Measurements from ENCODE around the gene OXSM. TPM values are rescaled to one million over a fixed set of nuclear protein-coding genes. Genes with fewer than 3 reads are reported as not detected.

The OXSM gene
- total RNA-seq, 6 donors from 2014 or later, result 4.2 to 9.1 (median 7.8) TPM

- Histone ChIP-seq H3K36me3 (peaks cover 0 to 21% (median 10%) of the 10 kb centered on the region in 4 donors), H3K27me3 (no peaks in the 10 kb centered on the region), H3K4me1 (peaks cover 9 to 16% (median 13%) of the 10 kb centered on the region in 4 donors), H3K27ac (no peak overlapping the region), H3K4me3 (no peak overlapping the region), H3K9me3 (peaks cover 0 to 5% (median 0%) of the 10 kb centered on the region in 4 donors)
- TF ChIP-seq EP300 (IDR thresholded peaks at IDR 0.05) (no peak), POLR2A (IDR thresholded peaks at IDR 0.05) (no peak), CTCF (IDR thresholded peaks at IDR 0.05) (no peak), POLR2AphosphoS5 (IDR thresholded peaks at IDR 0.05) (no peak)
- DNase-seq (no peak), ATAC-seq (ENCODE audit: low FRiP score in 2 of 2) (no peak)
- 77 to 82% methylated on average over 11 of the region's 11 CpGs for WGBS, 2 donors
These were observed 8.6 kb upstream of the OXSM start for GRCh38 chr3:25781145-25781757.

- H3K27ac ChIP-seq, result peak overlapping the region in 1 of 4 donors; percentile 98
- TF ChIP-seq POLR2A (IDR thresholded peaks at IDR 0.05) (no peak), CTCF (IDR thresholded peaks at IDR 0.05) (no peak), EP300 (IDR thresholded peaks at IDR 0.05) (no peak), POLR2AphosphoS5 (IDR thresholded peaks at IDR 0.05) (no peak)
These were observed 7.9 kb upstream of the OXSM start for GRCh38 chr3:25781758-25782594.

DNA sequence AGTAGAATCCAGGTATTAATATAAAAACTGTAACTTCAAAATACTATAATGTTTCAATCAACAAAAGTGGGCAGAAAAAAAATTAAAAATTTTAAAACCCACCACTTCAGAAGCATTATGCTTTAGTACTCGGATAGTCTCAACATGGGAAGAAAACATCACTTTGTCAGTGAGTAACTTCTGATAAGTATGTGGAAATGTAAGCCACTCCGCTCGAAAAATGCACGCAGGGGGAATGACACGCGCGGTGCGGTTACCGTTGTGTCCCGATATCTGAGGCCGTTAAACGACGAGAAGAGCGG is 7.3 kb upstream of the OXSM start:
- no peak for ATAC-seq (ENCODE audit: low FRiP score in 2 of 2)
- Histone ChIP-seq H3K9me3 (peaks cover 0 to 5% (median 0%) of the 10 kb centered on the region in 4 donors), H3K27ac (peak overlapping the region; percentile 90 to 98 (median 92)), H3K27me3 (no peaks in the 10 kb centered on the region), H3K36me3 (peaks cover 0 to 7% (median under 1%) of the 10 kb centered on the region in 4 donors), H3K4me3 (peak overlapping the region; percentile 49 to 99 (median 81)), H3K4me1 (peaks cover 9 to 16% (median 13%) of the 10 kb centered on the region in 4 donors)
- WGBS, 2 donors, result 0% methylated on average over 13 to 14 of the region's 14 CpGs
- TF ChIP-seq POLR2A (IDR thresholded peaks at IDR 0.05), result no peak
- TF ChIP-seq CTCF (IDR thresholded peaks at IDR 0.05), result no peak
- TF ChIP-seq EP300 (IDR thresholded peaks at IDR 0.05), result no peak
- no peak for TF ChIP-seq POLR2AphosphoS5 (IDR thresholded peaks at IDR 0.05)
- DNase-seq, result no peak

More at GRCh38 chr3:25781758-25782594, 7.9 kb upstream of the OXSM start:
- Histone ChIP-seq H3K9me3 (peaks cover 0 to 5% (median 0%) of the 10 kb centered on the region in 4 donors), H3K4me3 (peak overlapping the region in 3 of 4 donors; percentile 66 to 99 (median 96)), H3K4me1 (peaks cover 9 to 16% (median 13%) of the 10 kb centered on the region in 4 donors), H3K27me3 (no peaks in the 10 kb centered on the region), H3K36me3 (peaks cover 0 to 13% (median 4%) of the 10 kb centered on the region in 4 donors)
- ATAC-seq (ENCODE audit: low FRiP score in 2 of 2), result no peak
- DNase-seq, result no peak
- 57 to 59% methylated on average over 3 of the region's 3 CpGs for WGBS, 2 donors

DNA sequence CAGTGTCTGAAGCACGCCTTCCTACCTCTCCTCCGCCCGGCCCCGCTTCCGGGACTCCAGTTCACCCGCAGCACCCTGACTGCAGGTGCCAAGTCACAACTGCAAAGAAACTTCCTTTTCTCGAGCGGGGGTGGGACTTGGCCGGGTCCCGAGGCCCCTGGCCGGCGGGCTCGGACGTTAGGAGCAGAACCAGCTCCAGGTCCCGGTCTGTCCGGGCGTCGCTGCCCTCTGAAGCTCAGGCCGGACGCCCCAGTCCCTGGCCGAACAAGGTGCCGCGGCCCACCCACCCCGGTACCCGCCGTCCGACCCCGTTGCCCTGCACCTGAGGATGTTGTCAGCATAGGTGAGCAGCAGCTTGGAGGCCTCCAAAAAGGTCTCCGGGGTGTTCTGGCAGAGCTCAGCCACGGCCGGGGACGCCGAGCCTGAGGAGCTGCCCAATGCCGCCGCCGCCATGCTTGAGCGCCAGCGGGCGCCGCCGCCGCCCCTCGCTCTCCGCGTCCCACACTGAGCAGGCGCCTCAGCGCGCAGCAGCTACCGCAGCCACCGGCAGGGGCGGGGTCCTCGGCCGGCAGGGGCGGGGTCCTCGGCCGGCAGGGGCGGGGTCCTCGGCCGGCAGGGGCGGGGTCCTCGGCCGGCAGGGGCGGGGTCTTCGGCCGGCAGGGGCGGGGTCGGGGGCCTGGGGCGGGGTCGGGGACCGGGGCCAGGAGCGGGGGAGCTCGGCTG is 6.8 kb upstream of the OXSM start, which contains the start of gene NGLY1:
NGLY1 (minus strand) TSS at position 506 of the 723 bp plus-strand sequence; CDS start at position 453, 53 bp downstream.
- Histone ChIP-seq H3K4me1 (peaks cover 9 to 16% (median 13%) of the 10 kb centered on the region in 4 donors), H3K4me3 (peak within 1 kb of the TSS; percentile 66 to 99 (median 84)), H3K36me3 (peaks cover 0 to 2% (median 0%) of the 10 kb centered on the region in 4 donors), H3K27ac (peak within 1 kb of the TSS; percentile 90 to 98 (median 92)), H3K9me3 (peaks cover 0 to 5% (median 0%) of the 10 kb centered on the region in 4 donors), H3K27me3 (no peaks in the 10 kb centered on the region)
- TF ChIP-seq CTCF (IDR thresholded peaks at IDR 0.05) (peak; percentile 29 to 62 (median 48)), POLR2AphosphoS5 (IDR thresholded peaks at IDR 0.05) (peak; percentile 49 to 96), POLR2A (IDR thresholded peaks at IDR 0.05) (peak in 3 of 4 donors; percentile 84 to 96 (median 89)), EP300 (IDR thresholded peaks at IDR 0.05) (no peak)
- 1% methylated on average over 17 of the region's 72 CpGs; no CpG with 5 or more reads in 1 of the 2 donors for WGBS, 2 donors
- DNase-seq, result peak; percentile 90 to 97
- ATAC-seq (ENCODE audit: low FRiP score in 2 of 2), result peak; percentile 97 to 98
